Liver (tissue), 9 donors: ENCODE measurements around the gene TCF19. TPM values are rescaled to one million over a fixed set of nuclear protein-coding genes. Genes with fewer than 3 reads are reported as not detected.

Experiments
- DNase-seq: peaks from one replicate; pipeline ENCODE4 v3.0.0-alpha.2; 2017; ENCODE audit warnings: low spot score
- H3K27ac ChIP-seq, 2 donors: one replicate each; pipeline ENCODE4 v1.7.0; 2013; ENCODE audit warnings: inconsistent platforms in 2 of 2, low read length in 2 of 2, control low read depth in 1 of 2, low read depth in 1 of 2, mild to moderate bottlenecking in 1 of 2
- H3K27me3 ChIP-seq, 4 donors: one replicate each; pipeline versions ENCODE4 v1.6.1 to v1.7.0; 2013; ENCODE audit warnings: low read length in 3 of 4, inconsistent platforms in 1 of 4, mild to moderate bottlenecking in 1 of 4, moderate library complexity in 1 of 4; ENCODE audit not compliant: control insufficient read depth in 4 of 4, insufficient read depth in 4 of 4
- H3K36me3 ChIP-seq, 4 donors: one replicate each; pipeline versions ENCODE4 v1.6.1 to v1.7.0; 2013; ENCODE audit warnings: low read length in 3 of 4, mild to moderate bottlenecking in 3 of 4, low read depth in 1 of 4, moderate library complexity in 1 of 4; ENCODE audit not compliant: control insufficient read depth in 4 of 4, insufficient read depth in 3 of 4
- H3K4me1 ChIP-seq, 4 donors: one replicate each; pipeline versions ENCODE4 v1.6.1 to v1.7.0; 2013; ENCODE audit warnings: low read length in 3 of 4, mild to moderate bottlenecking in 3 of 4, moderate library complexity in 1 of 4; ENCODE audit not compliant: control insufficient read depth in 4 of 4, insufficient read depth in 4 of 4
- H3K4me3 ChIP-seq, 3 donors: one replicate each; pipeline versions ENCODE4 v1.6.1 to v1.7.0; 2013; ENCODE audit warnings: low read length in 3 of 3, control low read depth in 1 of 3, low read depth in 1 of 3, mild to moderate bottlenecking in 1 of 3
- H3K9ac ChIP-seq, 2 donors: one replicate each; pipeline ENCODE4 v1.7.0; 2013; ENCODE audit warnings: low read length in 2 of 2, mild to moderate bottlenecking in 2 of 2, moderate library complexity in 2 of 2, control low read depth in 1 of 2, low read depth in 1 of 2
- H3K9me3 ChIP-seq, 4 donors: one replicate each; pipeline versions ENCODE4 v1.6.1 to v1.7.0; 2013; ENCODE audit warnings: low read length in 3 of 4; ENCODE audit not compliant: control insufficient read depth in 4 of 4
- EGR1 ChIP-seq, 2 donors: IDR thresholded peaks; 2 replicates each; pipeline ENCODE4 v1.6.1; 2016 to 2018; ENCODE audit warnings: antibody characterized with exemption in 2 of 2, low read depth in 2 of 2
- FOXA1 ChIP-seq: IDR thresholded peaks from 2 replicates; pipeline ENCODE4 v1.6.1; 2016; ENCODE audit warnings: antibody characterized with exemption
- FOXA2 ChIP-seq: IDR thresholded peaks from 2 replicates; pipeline ENCODE4 v1.6.1; 2016; ENCODE audit warnings: antibody characterized with exemption
- HNF4A ChIP-seq, 2 donors: conservative IDR thresholded peaks; 2 replicates each; pipeline ENCODE4 v1.6.1; 2016; ENCODE audit warnings: antibody characterized with exemption in 2 of 2, mild to moderate bottlenecking in 2 of 2
- JUND ChIP-seq, 2 donors: IDR thresholded peaks; 2 replicates each; pipeline ENCODE4 v1.6.1; 2016; ENCODE audit warnings: antibody characterized with exemption in 2 of 2
- NR2F2 ChIP-seq: IDR thresholded peaks from 2 replicates; pipeline ENCODE4 v1.6.1; 2016; ENCODE audit warnings: antibody characterized with exemption
- RAD21 ChIP-seq, 2 donors: IDR thresholded peaks; 2 replicates each; pipeline ENCODE4 v1.6.1; 2016; ENCODE audit warnings: antibody characterized with exemption in 2 of 2, mild to moderate bottlenecking in 2 of 2
- REST ChIP-seq: IDR thresholded peaks from 2 replicates; pipeline ENCODE4 v1.6.1; 2016; ENCODE audit warnings: antibody characterized with exemption, mild to moderate bottlenecking
- RXRA ChIP-seq, 2 donors: IDR thresholded peaks; 2 replicates each; pipeline ENCODE4 v1.6.1; 2017 to 2018; ENCODE audit warnings: antibody characterized with exemption in 2 of 2, mild to moderate bottlenecking in 1 of 2
- SP1 ChIP-seq: IDR thresholded peaks from 2 replicates; pipeline ENCODE4 v1.6.1; 2018; ENCODE audit warnings: antibody characterized with exemption, mild to moderate bottlenecking
- TAF1 ChIP-seq: conservative IDR thresholded peaks from 2 replicates; pipeline ENCODE4 v1.6.1; 2016; ENCODE audit warnings: antibody characterized with exemption, mild to moderate bottlenecking
- YY1 ChIP-seq: IDR thresholded peaks from 2 replicates; pipeline ENCODE4 v1.6.1; 2016; ENCODE audit warnings: antibody characterized with exemption, mild to moderate bottlenecking
- ZBTB33 ChIP-seq: IDR thresholded peaks from 2 replicates; pipeline ENCODE4 v1.6.1; 2016; ENCODE audit warnings: antibody characterized with exemption
- WGBS: extraction: QIAGEN DNeasy Blood & Tissue Kit; methylation state at CpG from one replicate; pipeline ENCODE4 v1.1.7; 2013; 5-methylcytosine and 5-hydroxymethylcytosine counted together
- polyA plus RNA-seq, 2 donors: library from polyadenylated mRNA; stranded (reverse) in 1 of 2; unstranded in 1 of 2; fragments of 200-250 nt in 1 of 2; fragments of >200 nt in 1 of 2; fragmentation: Nextera tagmentation in 1 of 2; extraction: Ambion mirVana in 1 of 2; gene quantifications; one replicate each; pipeline versions ENCODE4 v1.2.1 to v1.2.3, GENCODE V29; 2013 to 2015
- total RNA-seq, 2 donors: library from RNA; depleted of rRNA; stranded (reverse); fragments of >200 nt; gene quantifications; one replicate each; pipeline ENCODE4 v1.2.3, GENCODE V29; 2014
- TF ChIP-seq, protein P1 (sequence below): fragments of 150-350 bp; IDR thresholded peaks from 2 replicates; pipeline ENCODE4 v1.5.1; 2017; ENCODE audit warnings: improper control_type of control experiment, low read depth, low read length; ENCODE audit not compliant: missing input control
- TF ChIP-seq, protein P2 (sequence below): IDR thresholded peaks from 2 replicates; pipeline ENCODE4 v1.6.1; 2016; ENCODE audit warnings: antibody characterized with exemption
- TF ChIP-seq, protein P3 (sequence below): IDR thresholded peaks from 2 replicates; pipeline ENCODE4 v1.6.1; 2016; ENCODE audit warnings: antibody characterized with exemption
- donor health status: healthy.
- donor health status: healthy.
- donor health status: healthy.
- donor health status: healthy.
- donor health status: healthy.

Gene TCF19
- total and polyA plus RNA-seq, 4 donors: 0.63 to 16.8 (median 2.0) TPM

DNA sequence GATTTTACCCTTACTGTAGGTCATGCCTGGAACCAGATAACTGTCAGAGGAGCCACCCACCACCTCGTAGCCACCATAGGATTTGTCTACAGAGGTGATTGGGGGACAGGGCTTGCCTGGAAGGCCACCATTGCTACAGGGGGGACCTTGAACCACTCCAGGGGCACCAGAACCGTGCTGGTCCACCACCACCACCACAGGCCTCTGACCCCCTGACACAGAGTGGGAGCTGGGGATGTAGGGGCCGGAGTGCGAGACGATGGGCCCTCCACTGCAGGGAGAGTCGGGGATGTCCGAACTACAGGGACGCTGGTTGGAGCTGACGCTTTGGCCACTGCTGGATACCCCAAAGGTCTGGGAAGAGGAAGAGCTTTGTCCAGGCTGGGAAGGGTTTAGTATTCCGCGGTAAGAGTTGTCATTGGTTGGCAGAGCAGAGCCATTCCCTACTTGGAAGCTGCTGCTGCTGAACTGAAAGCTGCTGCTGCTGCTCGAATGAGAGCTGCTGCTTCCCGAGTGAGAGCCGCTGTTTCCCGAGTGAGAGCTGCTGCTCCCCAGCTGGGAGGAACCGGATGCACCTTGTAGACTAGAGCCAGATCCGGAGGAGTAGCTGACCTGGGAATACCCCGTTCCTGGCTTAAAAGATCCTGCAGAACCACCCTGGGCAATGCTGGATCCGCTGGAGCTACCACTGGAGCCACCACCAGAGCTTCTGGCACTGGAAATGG, 41.6 kb upstream of the TCF19 start:
- no peaks in the 10 kb centered on the region for H3K36me3 ChIP-seq
- no peak overlapping the region for H3K27ac ChIP-seq
- no peak overlapping the region for H3K4me3 ChIP-seq
- H3K4me1 ChIP-seq: no peaks in the 10 kb centered on the region
- DNase-seq: no peak
- TF ChIP-seq ZBTB33 (no peak), TAF1 (no peak), RAD21 (IDR thresholded peaks at IDR 0.05) (no peak), FOXA1 (no peak), EGR1 (IDR thresholded peaks at IDR 0.05; ENCODE audit: low read depth in 2 of 2) (no peak), FOXA2 (no peak), JUND (IDR thresholded peaks at IDR 0.05) (no peak), RXRA (IDR thresholded peaks at IDR 0.05) (no peak), SP1 (no peak), HNF4A (conservative IDR thresholded peaks at IDR 0.05) (no peak), YY1 (no peak), REST (no peak), NR2F2 (no peak)
- TF ChIP-seq, protein P1, sequence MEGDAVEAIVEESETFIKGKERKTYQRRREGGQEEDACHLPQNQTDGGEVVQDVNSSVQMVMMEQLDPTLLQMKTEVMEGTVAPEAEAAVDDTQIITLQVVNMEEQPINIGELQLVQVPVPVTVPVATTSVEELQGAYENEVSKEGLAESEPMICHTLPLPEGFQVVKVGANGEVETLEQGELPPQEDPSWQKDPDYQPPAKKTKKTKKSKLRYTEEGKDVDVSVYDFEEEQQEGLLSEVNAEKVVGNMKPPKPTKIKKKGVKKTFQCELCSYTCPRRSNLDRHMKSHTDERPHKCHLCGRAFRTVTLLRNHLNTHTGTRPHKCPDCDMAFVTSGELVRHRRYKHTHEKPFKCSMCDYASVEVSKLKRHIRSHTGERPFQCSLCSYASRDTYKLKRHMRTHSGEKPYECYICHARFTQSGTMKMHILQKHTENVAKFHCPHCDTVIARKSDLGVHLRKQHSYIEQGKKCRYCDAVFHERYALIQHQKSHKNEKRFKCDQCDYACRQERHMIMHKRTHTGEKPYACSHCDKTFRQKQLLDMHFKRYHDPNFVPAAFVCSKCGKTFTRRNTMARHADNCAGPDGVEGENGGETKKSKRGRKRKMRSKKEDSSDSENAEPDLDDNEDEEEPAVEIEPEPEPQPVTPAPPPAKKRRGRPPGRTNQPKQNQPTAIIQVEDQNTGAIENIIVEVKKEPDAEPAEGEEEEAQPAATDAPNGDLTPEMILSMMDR: no peak
- TF ChIP-seq, protein P2, sequence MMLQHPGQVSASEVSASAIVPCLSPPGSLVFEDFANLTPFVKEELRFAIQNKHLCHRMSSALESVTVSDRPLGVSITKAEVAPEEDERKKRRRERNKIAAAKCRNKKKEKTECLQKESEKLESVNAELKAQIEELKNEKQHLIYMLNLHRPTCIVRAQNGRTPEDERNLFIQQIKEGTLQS: no peak
- TF ChIP-seq, protein P3, sequence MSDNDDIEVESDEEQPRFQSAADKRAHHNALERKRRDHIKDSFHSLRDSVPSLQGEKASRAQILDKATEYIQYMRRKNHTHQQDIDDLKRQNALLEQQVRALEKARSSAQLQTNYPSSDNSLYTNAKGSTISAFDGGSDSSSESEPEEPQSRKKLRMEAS: no peak
- no peak overlapping the region for H3K9ac ChIP-seq
- H3K9me3 ChIP-seq: no peaks in the 10 kb centered on the region
- no peaks in the 10 kb centered on the region for H3K27me3 ChIP-seq
- 74% methylated on average over 19 of the region's 19 CpGs for WGBS

DNA sequence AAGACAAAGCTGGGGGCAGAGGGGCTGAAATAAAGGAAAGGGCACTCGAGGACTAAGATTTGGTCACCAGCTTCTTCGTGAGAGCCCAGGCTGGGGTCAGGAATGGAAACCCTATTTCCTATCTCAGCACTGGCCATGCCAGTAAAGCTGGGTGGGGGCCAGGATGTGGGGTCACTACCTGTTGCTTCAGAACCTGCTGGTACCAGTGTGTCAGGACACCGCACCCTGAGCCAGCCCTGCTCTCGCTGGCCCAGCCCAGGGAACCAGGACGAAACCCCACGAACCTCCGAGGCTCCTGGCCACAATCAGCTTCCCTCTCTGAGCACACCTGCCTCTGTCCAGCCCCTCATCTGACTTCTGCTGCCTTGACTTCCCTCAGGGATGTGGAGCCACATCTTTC, 40.2 kb upstream of the TCF19 start:
- Histone ChIP-seq H3K27me3 (no peaks in the 10 kb centered on the region), H3K27ac (no peak overlapping the region), H3K4me3 (no peak overlapping the region), H3K36me3 (no peaks in the 10 kb centered on the region), H3K9ac (no peak overlapping the region), H3K9me3 (no peaks in the 10 kb centered on the region), H3K4me1 (no peaks in the 10 kb centered on the region)
- no peak for DNase-seq
- TF ChIP-seq YY1: no peak
- WGBS: 70% methylated on average over 7 of the region's 7 CpGs
